ENCODE data around the gene ABHD16A.

DNA sequence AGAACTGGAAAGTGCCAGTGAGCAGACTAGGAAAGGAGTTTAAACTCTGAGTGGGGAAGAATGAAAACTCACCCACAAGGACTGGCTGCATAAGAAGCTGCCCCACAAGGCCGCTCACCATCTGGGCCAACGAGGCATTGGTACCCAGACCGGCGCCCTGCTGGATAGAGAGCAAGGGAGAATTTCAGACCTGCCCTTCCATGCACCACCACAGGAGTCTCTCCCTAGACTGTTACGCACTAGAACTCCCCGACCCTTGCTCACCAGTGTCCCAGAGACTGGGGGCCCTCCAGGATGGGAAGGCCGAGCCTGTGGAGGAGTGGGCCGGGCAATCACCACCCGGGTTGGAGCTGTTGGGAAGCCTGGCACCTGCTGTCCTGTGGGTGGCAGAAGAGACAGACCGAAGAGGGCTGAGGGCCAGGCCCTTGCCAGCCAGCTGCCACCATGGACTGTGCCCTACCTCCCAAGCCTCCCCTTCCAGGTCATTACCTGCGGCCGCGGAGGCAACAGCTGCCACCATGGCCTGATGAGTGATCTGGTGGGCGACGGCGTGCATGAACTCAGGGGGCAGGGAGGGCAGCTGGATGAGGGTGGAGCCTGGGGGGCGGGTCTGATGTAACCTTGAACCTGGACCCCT is 59.2 kb downstream of the ABHD16A start:
- no peak for TF ChIP-seq POLR2A (IDR thresholded peaks at IDR 0.05; ENCODE audit: extremely low read depth, insufficient read length)
- TF ChIP-seq, protein P1, sequence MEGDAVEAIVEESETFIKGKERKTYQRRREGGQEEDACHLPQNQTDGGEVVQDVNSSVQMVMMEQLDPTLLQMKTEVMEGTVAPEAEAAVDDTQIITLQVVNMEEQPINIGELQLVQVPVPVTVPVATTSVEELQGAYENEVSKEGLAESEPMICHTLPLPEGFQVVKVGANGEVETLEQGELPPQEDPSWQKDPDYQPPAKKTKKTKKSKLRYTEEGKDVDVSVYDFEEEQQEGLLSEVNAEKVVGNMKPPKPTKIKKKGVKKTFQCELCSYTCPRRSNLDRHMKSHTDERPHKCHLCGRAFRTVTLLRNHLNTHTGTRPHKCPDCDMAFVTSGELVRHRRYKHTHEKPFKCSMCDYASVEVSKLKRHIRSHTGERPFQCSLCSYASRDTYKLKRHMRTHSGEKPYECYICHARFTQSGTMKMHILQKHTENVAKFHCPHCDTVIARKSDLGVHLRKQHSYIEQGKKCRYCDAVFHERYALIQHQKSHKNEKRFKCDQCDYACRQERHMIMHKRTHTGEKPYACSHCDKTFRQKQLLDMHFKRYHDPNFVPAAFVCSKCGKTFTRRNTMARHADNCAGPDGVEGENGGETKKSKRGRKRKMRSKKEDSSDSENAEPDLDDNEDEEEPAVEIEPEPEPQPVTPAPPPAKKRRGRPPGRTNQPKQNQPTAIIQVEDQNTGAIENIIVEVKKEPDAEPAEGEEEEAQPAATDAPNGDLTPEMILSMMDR (IDR thresholded peaks at IDR 0.05; ENCODE audit: low read depth, low read length) = no peak
